Brain microvascular endothelial cell (primary cell): Measurements from ENCODE around the gene GIMAP6.
"Not testable (repeated sequence)": the region's sequence is repeated elsewhere in the genome, so short reads cannot be mapped to it uniquely, and the experiment has no call there.

ENCODE experiments used
- DNase-seq: peaks from one replicate; pipeline ENCODE4 v3.0.0-alpha.2; 2020
- H3K27ac ChIP-seq: fragments of 250-450 bp; sonication (Bioruptor Pico); 2 replicates; pipeline ENCODE4 v1.5.1; 2020; ENCODE audit warnings: mild to moderate bottlenecking, moderate library complexity
- H3K27me3 ChIP-seq: fragments of 250-450 bp; sonication (Bioruptor Pico); replicated peaks from 2 replicates; pipeline ENCODE4 v1.5.1; 2020; ENCODE audit warnings: mild to moderate bottlenecking
- H3K36me3 ChIP-seq: fragments of 250-450 bp; sonication (Bioruptor Pico); replicated peaks from 2 replicates; pipeline ENCODE4 v1.5.1; 2020; ENCODE audit warnings: mild to moderate bottlenecking
- H3K4me3 ChIP-seq: 2 replicates; pipeline ENCODE4 v1.5.1; 2011; ENCODE audit warnings: low read depth, mild to moderate bottlenecking, control low read depth, low read length, moderate library complexity
- CTCF ChIP-seq: IDR thresholded peaks from 2 replicates; pipeline ENCODE4 v1.5.1; 2011; ENCODE audit warnings: low read depth, mild to moderate bottlenecking, moderate library complexity, low read length, control low read depth, inconsistent platforms; ENCODE audit errors: missing control alignments
- in situ Hi-C: cut with HindIII; loops from 2 replicates; pipeline ENCODE4 v1.10.0; 2017; ENCODE audit warnings: low sequenced_read_pairs, low pct_ligation_motif_present

GIMAP6 gene

GRCh38 chr7:150668472-150668911, 36.3 kb upstream of the GIMAP6 start:
- in situ Hi-C loops: no loop called here
- no peak overlapping the region for H3K27ac ChIP-seq
- H3K4me3 ChIP-seq: no peak overlapping the region
- H3K36me3 ChIP-seq: no peaks in the 10 kb centered on the region
- DNase-seq: no peak
- no peak for TF ChIP-seq CTCF
- H3K27me3 ChIP-seq: no peaks in the 10 kb centered on the region

DNA sequence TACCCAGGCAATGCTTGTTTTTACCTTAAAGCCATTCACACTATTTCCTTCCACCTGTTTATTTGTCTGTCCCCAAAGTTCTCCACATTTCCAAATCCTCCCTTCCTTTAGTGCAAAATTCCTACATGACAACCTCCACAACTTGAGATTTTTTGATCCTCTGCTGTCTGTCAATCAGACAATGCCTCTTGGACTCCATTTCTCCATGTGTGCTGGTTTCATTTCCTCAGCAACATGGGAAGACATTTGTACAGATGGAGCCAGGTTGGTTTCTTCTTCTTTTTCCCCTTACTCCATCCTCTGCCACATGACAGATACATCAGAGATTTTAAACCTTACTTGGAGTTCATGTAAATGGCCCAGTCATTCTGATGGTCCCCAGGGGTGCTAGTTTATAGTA, 34.2 kb upstream of the GIMAP6 start:
- in situ Hi-C loops: no loop called here
- no peaks in the 10 kb centered on the region for H3K36me3 ChIP-seq
- no peak for TF ChIP-seq CTCF
- no peak overlapping the region for H3K4me3 ChIP-seq
- no peak overlapping the region for H3K27ac ChIP-seq
- DNase-seq: no peak
- H3K27me3 ChIP-seq: no peaks in the 10 kb centered on the region

- Histone ChIP-seq H3K27me3 (no peaks in the 10 kb centered on the region), H3K4me3 (no peak overlapping the region), H3K27ac (no peak overlapping the region), H3K36me3 (no peaks in the 10 kb centered on the region)
- TF ChIP-seq CTCF: no peak
- no peak for DNase-seq
- in situ Hi-C loops: no loop called here
These were observed 33.7 kb upstream of the GIMAP6 start for GRCh38 chr7:150665896-150666295.

- no peak for DNase-seq
- no peak overlapping the region for H3K27ac ChIP-seq
- H3K36me3 ChIP-seq: no peaks in the 10 kb centered on the region
- TF ChIP-seq CTCF: no peak
- in situ Hi-C loops: no loop called here
- no peaks in the 10 kb centered on the region for H3K27me3 ChIP-seq
- H3K4me3 ChIP-seq: no peak overlapping the region
These were observed 33.0 kb upstream of the GIMAP6 start for GRCh38 chr7:150665089-150665748.

GRCh38 chr7:150663802-150664494, 31.8 kb upstream of the GIMAP6 start:
- no peak for TF ChIP-seq CTCF
- Histone ChIP-seq H3K27ac (no peak overlapping the region), H3K4me3 (no peak overlapping the region)

GRCh38 chr7:150662821-150663220, 30.6 kb upstream of the GIMAP6 start:
- H3K27me3 ChIP-seq, H3K4me3 ChIP-seq, DNase-seq, in situ Hi-C loops, H3K36me3 ChIP-seq, H3K27ac ChIP-seq: not testable (repeated sequence)

More at GRCh38 chr7:150663802-150664494, 31.8 kb upstream of the GIMAP6 start:
- DNase-seq: no peak
- Histone ChIP-seq H3K27me3 (no peaks in the 10 kb centered on the region), H3K36me3 (no peaks in the 10 kb centered on the region)
- in situ Hi-C loops: no loop called here
